ENCODE data around the gene MON2.
"Not testable (repeated sequence)": the region's sequence is repeated elsewhere in the genome, so short reads cannot be mapped to it uniquely, and the experiment has no call there.

The MON2 gene, protein sequence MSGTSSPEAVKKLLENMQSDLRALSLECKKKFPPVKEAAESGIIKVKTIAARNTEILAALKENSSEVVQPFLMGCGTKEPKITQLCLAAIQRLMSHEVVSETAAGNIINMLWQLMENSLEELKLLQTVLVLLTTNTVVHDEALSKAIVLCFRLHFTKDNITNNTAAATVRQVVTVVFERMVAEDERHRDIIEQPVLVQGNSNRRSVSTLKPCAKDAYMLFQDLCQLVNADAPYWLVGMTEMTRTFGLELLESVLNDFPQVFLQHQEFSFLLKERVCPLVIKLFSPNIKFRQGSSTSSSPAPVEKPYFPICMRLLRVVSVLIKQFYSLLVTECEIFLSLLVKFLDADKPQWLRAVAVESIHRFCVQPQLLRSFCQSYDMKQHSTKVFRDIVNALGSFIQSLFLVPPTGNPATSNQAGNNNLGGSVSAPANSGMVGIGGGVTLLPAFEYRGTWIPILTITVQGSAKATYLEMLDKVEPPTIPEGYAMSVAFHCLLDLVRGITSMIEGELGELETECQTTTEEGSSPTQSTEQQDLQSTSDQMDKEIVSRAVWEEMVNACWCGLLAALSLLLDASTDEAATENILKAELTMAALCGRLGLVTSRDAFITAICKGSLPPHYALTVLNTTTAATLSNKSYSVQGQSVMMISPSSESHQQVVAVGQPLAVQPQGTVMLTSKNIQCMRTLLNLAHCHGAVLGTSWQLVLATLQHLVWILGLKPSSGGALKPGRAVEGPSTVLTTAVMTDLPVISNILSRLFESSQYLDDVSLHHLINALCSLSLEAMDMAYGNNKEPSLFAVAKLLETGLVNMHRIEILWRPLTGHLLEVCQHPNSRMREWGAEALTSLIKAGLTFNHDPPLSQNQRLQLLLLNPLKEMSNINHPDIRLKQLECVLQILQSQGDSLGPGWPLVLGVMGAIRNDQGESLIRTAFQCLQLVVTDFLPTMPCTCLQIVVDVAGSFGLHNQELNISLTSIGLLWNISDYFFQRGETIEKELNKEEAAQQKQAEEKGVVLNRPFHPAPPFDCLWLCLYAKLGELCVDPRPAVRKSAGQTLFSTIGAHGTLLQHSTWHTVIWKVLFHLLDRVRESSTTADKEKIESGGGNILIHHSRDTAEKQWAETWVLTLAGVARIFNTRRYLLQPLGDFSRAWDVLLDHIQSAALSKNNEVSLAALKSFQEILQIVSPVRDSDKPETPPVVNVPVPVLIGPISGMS (N-terminal part only)

GRCh38 chr12:62466594-62467491, at the start of gene MON2:
Gene MON2, plus strand, starts transcription at chr12:62466826. Its CDS starts 382 bp downstream, at chr12:62467208.
- Mint-ChIP-seq H3K4me3 (peak within 1 kb of the TSS; percentile 95), H3K9me3 (peaks cover 6% of the 10 kb centered on the region), H3K27me3 (no peaks in the 10 kb centered on the region), H3K4me1 (ENCODE audit: low read depth) (peaks cover 30% of the 10 kb centered on the region), H3K27ac (peak within 1 kb of the TSS; percentile 96), H3K36me3 (ENCODE audit: low read depth) (peaks cover 23% of the 10 kb centered on the region)
- peak; percentile 90 for DNase-seq

GRCh38 chr12:62426089-62426488, 40.5 kb upstream of the MON2 start:
- no peak overlapping the region for H3K27ac Mint-ChIP-seq
- H3K4me1 Mint-ChIP-seq (ENCODE audit: low read depth) = no peaks in the 10 kb centered on the region
- peaks cover 40% of the 10 kb centered on the region for H3K9me3 Mint-ChIP-seq
- no peak overlapping the region for H3K4me3 Mint-ChIP-seq
- H3K36me3 Mint-ChIP-seq (ENCODE audit: low read depth) = peaks cover 7% of the 10 kb centered on the region
- DNase-seq = no peak
- peaks cover 13% of the 10 kb centered on the region for H3K27me3 Mint-ChIP-seq

DNA sequence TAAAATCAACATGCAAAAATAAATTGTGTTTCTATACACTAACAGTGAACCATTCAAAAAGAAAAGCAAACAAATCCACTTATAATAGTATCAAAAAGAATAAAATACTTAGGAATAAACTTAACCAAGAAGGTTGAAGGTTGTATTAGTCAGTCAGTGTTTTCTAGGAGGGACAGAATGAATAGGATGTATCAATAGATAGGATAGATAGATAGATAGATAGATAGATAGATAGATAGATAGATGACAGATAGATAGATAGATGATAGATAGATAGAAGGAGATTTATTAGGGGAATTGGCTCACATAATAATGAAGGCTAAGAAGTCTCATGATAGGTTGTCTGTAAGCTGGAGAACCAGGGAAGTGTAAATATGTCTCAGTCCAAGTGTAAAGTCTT, 37.2 kb upstream of the MON2 start:
- H3K27ac Mint-ChIP-seq = no peak overlapping the region
- peaks cover 22% of the 10 kb centered on the region for H3K27me3 Mint-ChIP-seq

DNA sequence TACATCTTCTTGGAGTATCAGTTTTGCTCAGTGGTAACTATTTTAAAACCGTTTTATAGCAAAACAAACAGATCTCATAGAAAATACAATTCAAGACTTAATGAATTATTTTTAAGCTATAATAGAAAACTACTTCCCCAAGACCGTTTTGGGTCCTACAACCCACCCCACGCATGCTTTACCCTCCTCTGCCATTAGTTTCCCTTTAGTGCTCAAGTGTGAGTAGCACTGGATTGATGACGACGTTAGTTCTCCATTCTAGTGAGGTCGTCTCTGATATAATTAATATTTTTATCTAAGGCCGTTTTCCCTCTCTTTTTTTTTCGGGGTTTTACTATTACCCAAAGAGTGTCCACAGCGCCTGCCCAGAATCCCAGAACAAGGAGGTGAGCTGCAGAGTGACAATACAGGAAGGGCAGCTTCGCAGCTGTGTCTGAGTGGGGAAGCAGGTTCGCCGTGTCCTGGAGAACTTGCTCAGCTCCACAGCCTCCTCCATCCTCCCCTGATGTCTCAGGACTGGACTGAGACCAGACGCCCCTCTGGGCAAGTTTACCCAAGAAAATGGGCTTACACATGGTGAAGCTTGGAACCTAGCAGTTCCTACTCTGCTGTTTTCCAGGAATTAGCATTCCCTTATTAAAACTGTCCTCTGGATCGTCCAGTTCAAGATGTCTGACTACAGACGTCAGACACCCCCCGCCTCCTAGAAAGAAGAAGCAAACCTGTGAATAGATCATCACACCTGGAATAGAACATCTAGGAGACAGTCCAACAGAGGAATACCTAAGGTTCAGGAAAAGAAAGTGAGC, 31.9 kb upstream of the MON2 start:
- H3K36me3 Mint-ChIP-seq (ENCODE audit: low read depth) = no peaks in the 10 kb centered on the region
- H3K27me3 Mint-ChIP-seq = peaks cover 47% of the 10 kb centered on the region
- no peak overlapping the region for H3K27ac Mint-ChIP-seq
- peak overlapping the region; percentile 77 for H3K4me3 Mint-ChIP-seq
- no peaks in the 10 kb centered on the region for H3K9me3 Mint-ChIP-seq
- peaks cover 19% of the 10 kb centered on the region for H3K4me1 Mint-ChIP-seq (ENCODE audit: low read depth)
- peak; percentile 33 for DNase-seq

More for the DNA sequence above, 37.2 kb upstream of the MON2 start:
- H3K4me3 Mint-ChIP-seq = no peak overlapping the region
- peaks cover 17% of the 10 kb centered on the region for H3K9me3 Mint-ChIP-seq
- DNase-seq = no peak
- H3K4me1 Mint-ChIP-seq (ENCODE audit: low read depth) = peaks cover under 1% of the 10 kb centered on the region
- H3K36me3 Mint-ChIP-seq (ENCODE audit: low read depth) = peaks cover 5% of the 10 kb centered on the region

GRCh38 chr12:62435303-62436163, 31.1 kb upstream of the MON2 start:
- DNase-seq = peak; percentile 54
- Mint-ChIP-seq H3K36me3 (ENCODE audit: low read depth) (no peaks in the 10 kb centered on the region), H3K4me3 (peak overlapping the region; percentile 77), H3K4me1 (ENCODE audit: low read depth) (peaks cover 19% of the 10 kb centered on the region), H3K9me3 (no peaks in the 10 kb centered on the region), H3K27ac (no peak overlapping the region), H3K27me3 (peaks cover 42% of the 10 kb centered on the region)

GRCh38 chr12:62436164-62436503, 30.5 kb upstream of the MON2 start:
- Mint-ChIP-seq H3K36me3 (ENCODE audit: low read depth) (no peaks in the 10 kb centered on the region), H3K4me1 (ENCODE audit: low read depth) (peaks cover 19% of the 10 kb centered on the region), H3K27ac (no peak overlapping the region), H3K9me3 (peaks cover 5% of the 10 kb centered on the region), H3K27me3 (peaks cover 37% of the 10 kb centered on the region), H3K4me3 (peak overlapping the region; percentile 77)
- no peak for DNase-seq

DNA sequence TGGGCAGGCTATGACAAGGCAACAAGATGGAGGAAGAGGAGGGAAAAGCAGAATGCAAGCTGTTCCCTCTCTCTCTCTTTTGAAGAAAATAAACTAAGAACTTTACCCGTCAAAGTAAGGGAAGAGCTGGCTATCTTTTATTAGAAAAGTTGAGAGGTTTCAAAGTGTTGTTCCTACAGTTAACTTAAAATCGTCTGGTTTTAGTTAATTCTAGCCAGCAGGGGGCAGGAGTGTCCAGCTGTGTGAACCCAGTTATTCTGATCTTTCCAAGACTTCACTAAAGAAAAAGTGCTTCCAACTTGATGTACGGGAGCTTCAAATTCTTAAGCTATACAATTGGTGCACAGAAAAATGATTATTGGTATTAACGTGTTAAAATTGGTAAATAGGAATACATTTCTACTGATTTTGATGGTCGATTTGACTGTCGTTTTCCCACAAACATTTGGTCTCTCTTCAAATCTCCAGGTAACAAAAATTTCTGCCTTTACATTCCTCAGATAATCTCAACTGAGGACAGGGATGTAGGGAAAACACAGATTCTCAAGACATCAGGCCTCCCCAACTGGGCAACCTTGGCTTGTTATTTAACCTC, 28.4 kb upstream of the MON2 start:
- Mint-ChIP-seq H3K4me3 (no peak overlapping the region), H3K9me3 (peaks cover 22% of the 10 kb centered on the region), H3K36me3 (ENCODE audit: low read depth) (no peaks in the 10 kb centered on the region), H3K27me3 (peaks cover 32% of the 10 kb centered on the region), H3K27ac (no peak overlapping the region), H3K4me1 (ENCODE audit: low read depth) (peaks cover 19% of the 10 kb centered on the region)
- peak; percentile 39 for DNase-seq

DNA sequence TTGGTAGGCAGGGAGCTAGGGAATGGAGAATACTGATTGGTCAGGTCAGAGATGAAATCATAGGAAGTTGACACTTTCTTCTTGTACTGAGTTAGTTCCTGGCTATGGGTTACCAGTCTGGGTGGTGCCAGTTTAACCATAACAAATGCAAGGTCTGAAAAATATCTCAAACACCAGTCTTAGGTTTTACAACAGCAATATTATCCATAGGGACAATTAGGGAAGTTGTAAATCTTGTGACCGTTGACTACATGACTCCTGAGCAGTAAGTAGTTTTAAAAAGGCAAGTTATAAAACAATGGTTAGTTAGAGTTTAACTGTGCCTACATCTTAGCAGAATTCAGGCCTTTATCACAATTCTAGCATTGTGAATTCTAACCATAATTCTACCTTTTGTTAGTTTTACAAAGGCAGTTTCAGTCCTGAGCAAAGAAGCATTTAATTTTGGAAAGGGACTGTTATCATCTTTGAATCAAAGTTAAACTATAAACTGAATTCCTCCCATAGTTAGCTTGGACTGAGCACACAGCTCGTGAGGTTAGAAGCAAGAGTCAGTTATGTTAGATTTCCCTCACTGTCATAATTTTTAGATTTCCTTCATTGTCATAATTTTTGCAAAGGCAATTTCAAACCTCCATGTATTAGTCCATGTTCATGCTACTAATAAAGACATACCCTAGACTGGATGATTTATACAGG, 19.7 kb upstream of the MON2 start:
- Mint-ChIP-seq H3K4me1 (ENCODE audit: low read depth) (no peaks in the 10 kb centered on the region), H3K27ac (no peak overlapping the region), H3K27me3 (no peaks in the 10 kb centered on the region)

DNA sequence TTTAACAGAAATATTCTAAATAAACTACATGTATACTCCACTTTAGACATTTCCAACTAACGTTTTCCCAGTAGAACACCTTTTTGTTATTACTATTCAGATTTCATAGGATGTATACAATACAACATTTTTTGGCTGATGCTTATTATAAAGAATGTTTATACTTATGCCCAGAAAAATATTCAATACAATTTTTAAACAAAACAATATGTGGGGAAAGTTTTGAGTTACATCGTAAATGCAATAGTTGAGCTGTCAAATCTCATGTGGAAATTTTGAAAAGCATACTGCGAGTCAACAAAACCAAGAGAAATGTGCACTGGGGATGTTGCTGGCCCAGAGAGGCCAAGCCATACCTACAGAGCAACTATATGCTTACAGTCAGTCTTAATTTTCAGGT, 18.2 kb upstream of the MON2 start:
- Mint-ChIP-seq H3K9me3 (peaks cover 12% of the 10 kb centered on the region), H3K27me3 (no peaks in the 10 kb centered on the region), H3K4me1 (ENCODE audit: low read depth) (no peaks in the 10 kb centered on the region), H3K36me3 (ENCODE audit: low read depth) (no peaks in the 10 kb centered on the region), H3K4me3 (no peak overlapping the region), H3K27ac (no peak overlapping the region)
- DNase-seq = no peak

More for the DNA sequence above, 19.7 kb upstream of the MON2 start:
- Mint-ChIP-seq H3K4me3 (no peak overlapping the region), H3K36me3 (ENCODE audit: low read depth) (no peaks in the 10 kb centered on the region), H3K9me3 (peaks cover 25% of the 10 kb centered on the region)
- DNase-seq = no peak

GRCh38 chr12:62455429-62455828, 11.2 kb upstream of the MON2 start:
- DNase-seq; H3K9me3 Mint-ChIP-seq; H3K27me3 Mint-ChIP-seq; H3K4me3 Mint-ChIP-seq; H3K4me1 Mint-ChIP-seq (ENCODE audit: low read depth); H3K27ac Mint-ChIP-seq; H3K36me3 Mint-ChIP-seq (ENCODE audit: low read depth): not testable (repeated sequence)

DNA sequence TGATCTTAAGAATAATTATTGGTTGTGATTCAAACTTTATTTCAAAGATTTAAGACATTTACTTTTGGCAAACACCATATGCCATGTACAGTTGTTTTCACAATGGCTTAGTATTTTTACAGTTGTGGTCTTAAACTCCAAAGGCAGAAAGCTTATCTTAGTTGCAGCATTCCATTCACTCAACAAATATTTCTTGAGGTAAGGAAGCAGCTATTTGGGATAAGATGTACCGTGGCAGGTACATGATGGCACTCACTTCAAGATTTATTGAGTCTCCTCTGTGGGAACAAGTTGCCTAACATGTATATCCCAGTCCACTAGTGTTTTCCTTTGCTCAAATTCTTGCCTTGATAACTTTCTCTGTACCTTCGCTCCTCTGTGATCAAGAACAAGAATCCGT, 8.0 kb upstream of the MON2 start:
- Mint-ChIP-seq H3K4me1 (ENCODE audit: low read depth) (no peaks in the 10 kb centered on the region), H3K36me3 (ENCODE audit: low read depth) (peaks cover 1% of the 10 kb centered on the region), H3K27me3 (peaks cover 2% of the 10 kb centered on the region), H3K4me3 (no peak overlapping the region), H3K27ac (no peak overlapping the region), H3K9me3 (peaks cover 3% of the 10 kb centered on the region)
- no peak for DNase-seq

- H3K4me1 Mint-ChIP-seq (ENCODE audit: low read depth) = no peaks in the 10 kb centered on the region
Measured at GRCh38 chr12:62459976-62460375, 6.7 kb upstream of the MON2 start.

More at GRCh38 chr12:62459976-62460375, 6.7 kb upstream of the MON2 start:
- Mint-ChIP-seq H3K27me3 (peaks cover 2% of the 10 kb centered on the region), H3K27ac (no peak overlapping the region), H3K9me3 (peaks cover 6% of the 10 kb centered on the region), H3K4me3 (no peak overlapping the region), H3K36me3 (ENCODE audit: low read depth) (peaks cover 3% of the 10 kb centered on the region)
- DNase-seq = no peak
